ENCODE data around the gene CLDN10.

The CLDN10 gene

GRCh38 chr13:95620030-95620824 is 67.7 kb downstream of the CLDN10 start:
- no peak overlapping the region for H3K4me3 Mint-ChIP-seq
- no peaks in the 10 kb centered on the region for H3K4me1 Mint-ChIP-seq (ENCODE audit: low read depth in 2 of 2)
- no peak overlapping the region for H3K27ac Mint-ChIP-seq
- H3K27me3 Mint-ChIP-seq, result peaks cover 18 to 47% of the 10 kb centered on the region in 2 donors
- no peak for DNase-seq
- no peaks in the 10 kb centered on the region for H3K9me3 Mint-ChIP-seq
- H3K36me3 Mint-ChIP-seq (ENCODE audit: insufficient read depth), result peaks cover 3% of the 10 kb centered on the region
- ATAC-seq (replicated peaks), result no peak

- H3K4me1 Mint-ChIP-seq (ENCODE audit: low read depth in 2 of 2), result no peaks in the 10 kb centered on the region
- ATAC-seq (replicated peaks) (no peak), DNase-seq (no peak)
- peaks cover 3% of the 10 kb centered on the region for H3K36me3 Mint-ChIP-seq (ENCODE audit: insufficient read depth)
- H3K9me3 Mint-ChIP-seq, result no peaks in the 10 kb centered on the region
- H3K4me3 Mint-ChIP-seq, result no peak overlapping the region
- H3K27ac Mint-ChIP-seq, result no peak overlapping the region
- H3K27me3 Mint-ChIP-seq, result peaks cover 21 to 45% of the 10 kb centered on the region in 2 donors
Measured at GRCh38 chr13:95620825-95621498, 68.4 kb downstream of the CLDN10 start.

DNA sequence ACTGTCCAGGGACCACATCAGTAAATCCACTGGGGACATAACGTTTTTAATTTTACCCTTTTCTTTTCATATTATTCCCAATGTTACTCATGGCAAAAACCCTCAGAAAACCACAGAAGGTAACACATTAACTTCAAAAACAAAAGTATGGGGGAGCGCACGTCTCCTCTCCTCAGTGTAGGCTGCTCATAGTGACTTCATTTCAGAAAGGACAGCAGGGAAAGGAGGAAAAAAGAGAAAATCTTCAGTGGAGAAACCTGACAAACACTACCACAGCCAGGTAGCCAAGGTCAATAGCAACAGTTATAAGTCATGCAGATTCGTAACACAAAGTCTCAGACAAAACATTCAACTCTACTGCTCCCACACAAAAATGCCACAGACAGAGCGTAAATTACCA is 70.6 kb downstream of the CLDN10 start:
- Mint-ChIP-seq H3K9me3 (no peaks in the 10 kb centered on the region), H3K27me3 (peaks cover 13 to 30% of the 10 kb centered on the region in 2 donors)
- no peak for DNase-seq

DNA sequence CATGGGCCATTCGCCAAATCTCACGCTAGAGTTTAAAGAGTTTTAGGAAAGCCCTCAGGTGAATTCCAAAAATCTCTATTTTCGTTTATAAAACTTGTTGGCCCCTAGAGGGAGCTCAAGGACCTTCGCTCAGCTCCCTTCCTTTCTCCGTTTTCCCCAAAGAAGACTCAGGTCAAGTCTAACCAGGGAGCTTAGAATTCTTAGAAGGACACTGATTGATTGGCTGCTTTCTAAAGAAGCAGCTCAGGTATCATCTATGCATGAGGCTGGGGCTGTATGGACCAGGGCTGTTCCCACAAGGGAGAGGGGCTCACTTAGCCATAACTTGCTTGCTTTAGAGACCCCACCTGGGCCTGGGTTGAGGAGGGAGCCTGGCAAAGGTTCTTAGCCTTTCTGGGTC is 71.5 kb downstream of the CLDN10 start:
- Mint-ChIP-seq H3K4me3 (no peak overlapping the region), H3K27me3 (peaks cover 13 to 30% of the 10 kb centered on the region in 2 donors), H3K27ac (no peak overlapping the region), H3K36me3 (ENCODE audit: insufficient read depth) (peaks cover 3% of the 10 kb centered on the region), H3K4me1 (ENCODE audit: low read depth in 2 of 2) (no peaks in the 10 kb centered on the region), H3K9me3 (no peaks in the 10 kb centered on the region)
- ATAC-seq (replicated peaks), result no peak
- peak in 1 of 3 experiments; percentile 8 for DNase-seq

More for the DNA sequence above, 70.6 kb downstream of the CLDN10 start:
- Mint-ChIP-seq H3K27ac (no peak overlapping the region), H3K4me1 (ENCODE audit: low read depth in 2 of 2) (no peaks in the 10 kb centered on the region), H3K4me3 (no peak overlapping the region), H3K36me3 (ENCODE audit: insufficient read depth) (peaks cover 3% of the 10 kb centered on the region)
- ATAC-seq (replicated peaks), result no peak

- ATAC-seq (replicated peaks) (no peak), DNase-seq (no peak)
- no peak overlapping the region for H3K4me3 Mint-ChIP-seq
- H3K36me3 Mint-ChIP-seq (ENCODE audit: insufficient read depth), result no peaks in the 10 kb centered on the region
- no peak overlapping the region for H3K27ac Mint-ChIP-seq
- no peaks in the 10 kb centered on the region for H3K9me3 Mint-ChIP-seq
- H3K4me1 Mint-ChIP-seq (ENCODE audit: low read depth in 2 of 2), result peaks cover 0 to 4% of the 10 kb centered on the region in 2 donors
- peaks cover 8 to 24% of the 10 kb centered on the region in 2 donors for H3K27me3 Mint-ChIP-seq
Measured at GRCh38 chr13:95626768-95627167, 74.2 kb downstream of the CLDN10 start.

DNA sequence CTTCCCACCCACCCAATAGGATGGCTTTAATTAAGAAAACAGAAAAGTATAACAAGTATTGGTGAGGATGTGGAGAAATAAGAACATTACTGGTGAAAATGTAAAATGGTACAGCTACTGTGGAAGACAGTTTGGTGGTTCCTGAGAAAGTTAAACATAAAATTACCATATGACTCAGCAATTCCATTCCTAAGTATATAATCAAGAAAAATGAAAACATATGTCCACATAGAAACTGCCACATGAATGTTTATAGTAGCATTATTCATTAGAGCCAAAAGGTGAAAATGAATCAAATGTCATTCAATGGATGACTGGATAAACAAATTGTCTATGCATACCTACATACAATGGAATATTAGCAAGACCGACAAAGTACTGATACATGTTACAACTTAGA is 75.1 kb downstream of the CLDN10 start:
- ATAC-seq (replicated peaks) (no peak), DNase-seq (no peak)
- Mint-ChIP-seq H3K27ac (no peak overlapping the region), H3K4me3 (no peak overlapping the region), H3K27me3 (peaks cover 16 to 32% of the 10 kb centered on the region in 2 donors), H3K4me1 (ENCODE audit: low read depth in 2 of 2) (peaks cover 0 to 4% of the 10 kb centered on the region in 2 donors), H3K9me3 (no peaks in the 10 kb centered on the region), H3K36me3 (ENCODE audit: insufficient read depth) (no peaks in the 10 kb centered on the region)

- Mint-ChIP-seq H3K9me3 (no peaks in the 10 kb centered on the region), H3K27me3 (peaks cover 21 to 38% of the 10 kb centered on the region in 2 donors), H3K4me1 (ENCODE audit: low read depth in 2 of 2) (peaks cover 0 to 4% of the 10 kb centered on the region in 2 donors), H3K4me3 (no peak overlapping the region), H3K27ac (no peak overlapping the region), H3K36me3 (ENCODE audit: insufficient read depth) (no peaks in the 10 kb centered on the region)
- ATAC-seq (replicated peaks) (no peak), DNase-seq (no peak)
Measured at GRCh38 chr13:95628488-95628887, 76.0 kb downstream of the CLDN10 start.

GRCh38 chr13:95629071-95629470 is 76.6 kb downstream of the CLDN10 start:
- Mint-ChIP-seq H3K27me3 (peaks cover 23 to 42% of the 10 kb centered on the region in 2 donors), H3K36me3 (ENCODE audit: insufficient read depth) (no peaks in the 10 kb centered on the region), H3K9me3 (no peaks in the 10 kb centered on the region), H3K4me1 (ENCODE audit: low read depth in 2 of 2) (peaks cover 0 to 4% of the 10 kb centered on the region in 2 donors), H3K27ac (no peak overlapping the region), H3K4me3 (no peak overlapping the region)
- DNase-seq (no peak), ATAC-seq (replicated peaks) (no peak)
